Cardiac fibroblast (primary cell): ENCODE measurements around the gene CDK5R1.

Experiments
- DNase-seq, 2 donors: peaks; one replicate each; pipeline versions ENCODE4 v3.0.0 to v3.0.0-alpha.2; 2010; ENCODE audit warnings: low read depth in 2 of 2
- H3K4me3 ChIP-seq, 2 donors: replicated peaks in 1 of 2; 1 replicate in 1 of 2; 2 replicates in 1 of 2; pipeline ENCODE4 v1.5.1; 2011; ENCODE audit warnings: low read depth in 2 of 2, low read length in 2 of 2, mild to moderate bottlenecking in 2 of 2, moderate library complexity in 1 of 2
- TF ChIP-seq, protein P1 (sequence below): IDR thresholded peaks from one replicate; pipeline ENCODE4 v1.5.1; 2011; ENCODE audit warnings: low read depth, mild to moderate bottlenecking, low read length, inconsistent platforms

CDK5R1 gene

GRCh38 chr17:32481193-32481592 lies 5.6 kb upstream of the CDK5R1 start:
- H3K4me3 ChIP-seq: no peak overlapping the region
- TF ChIP-seq, protein P1, sequence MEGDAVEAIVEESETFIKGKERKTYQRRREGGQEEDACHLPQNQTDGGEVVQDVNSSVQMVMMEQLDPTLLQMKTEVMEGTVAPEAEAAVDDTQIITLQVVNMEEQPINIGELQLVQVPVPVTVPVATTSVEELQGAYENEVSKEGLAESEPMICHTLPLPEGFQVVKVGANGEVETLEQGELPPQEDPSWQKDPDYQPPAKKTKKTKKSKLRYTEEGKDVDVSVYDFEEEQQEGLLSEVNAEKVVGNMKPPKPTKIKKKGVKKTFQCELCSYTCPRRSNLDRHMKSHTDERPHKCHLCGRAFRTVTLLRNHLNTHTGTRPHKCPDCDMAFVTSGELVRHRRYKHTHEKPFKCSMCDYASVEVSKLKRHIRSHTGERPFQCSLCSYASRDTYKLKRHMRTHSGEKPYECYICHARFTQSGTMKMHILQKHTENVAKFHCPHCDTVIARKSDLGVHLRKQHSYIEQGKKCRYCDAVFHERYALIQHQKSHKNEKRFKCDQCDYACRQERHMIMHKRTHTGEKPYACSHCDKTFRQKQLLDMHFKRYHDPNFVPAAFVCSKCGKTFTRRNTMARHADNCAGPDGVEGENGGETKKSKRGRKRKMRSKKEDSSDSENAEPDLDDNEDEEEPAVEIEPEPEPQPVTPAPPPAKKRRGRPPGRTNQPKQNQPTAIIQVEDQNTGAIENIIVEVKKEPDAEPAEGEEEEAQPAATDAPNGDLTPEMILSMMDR: no peak
- no peak for DNase-seq

GRCh38 chr17:32482568-32483320 lies 4.0 kb upstream of the CDK5R1 start:
- no peak for DNase-seq
- TF ChIP-seq, protein P1: no peak
- no peak overlapping the region for H3K4me3 ChIP-seq

DNA sequence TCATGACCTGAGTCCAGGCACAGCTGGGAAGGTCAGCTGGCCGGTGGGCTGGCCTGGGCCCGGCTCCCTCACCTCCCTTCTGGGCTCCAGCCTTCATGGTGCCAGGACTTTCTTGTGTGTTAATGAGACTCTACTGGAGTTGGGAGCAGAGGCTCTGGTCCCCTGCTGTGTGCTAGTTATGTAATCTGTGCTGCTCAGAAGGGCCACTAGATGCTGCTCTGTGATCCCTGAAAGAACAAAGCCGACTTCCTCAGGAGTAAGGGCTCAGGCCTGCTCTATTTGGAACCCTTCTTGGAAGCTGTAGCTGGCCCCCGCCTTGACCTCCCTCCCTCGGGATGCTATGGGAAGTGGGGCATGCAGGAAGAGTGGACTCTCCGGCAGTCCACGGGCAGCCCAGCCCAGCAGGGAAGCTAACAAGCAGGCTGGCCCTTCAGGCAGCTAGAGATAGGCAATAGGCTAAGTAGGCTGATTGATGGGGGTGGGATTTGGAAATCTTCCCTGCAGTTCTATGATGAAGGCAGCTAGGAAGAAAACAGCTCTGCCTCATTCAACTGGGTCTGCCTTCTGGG lies 3.3 kb upstream of the CDK5R1 start:
- TF ChIP-seq, protein P1: peak; percentile 83
- peak; percentile 83 to 94 for DNase-seq
- no peak overlapping the region for H3K4me3 ChIP-seq

- DNase-seq: no peak
- no peak overlapping the region for H3K4me3 ChIP-seq
These were observed 2.7 kb upstream of the CDK5R1 start for GRCh38 chr17:32484041-32484461.

GRCh38 chr17:32484628-32485027 lies 2.2 kb upstream of the CDK5R1 start:
- DNase-seq: no peak
- H3K4me3 ChIP-seq: no peak overlapping the region
- TF ChIP-seq, protein P1: no peak

More at GRCh38 chr17:32484041-32484461, 2.7 kb upstream of the CDK5R1 start:
- TF ChIP-seq, protein P1: no peak

GRCh38 chr17:32485261-32486110 lies 1.3 kb upstream of the CDK5R1 start:
- TF ChIP-seq, protein P1: no peak
- no peak for DNase-seq
- peak overlapping the region in 1 of 2 donors; percentile 47 for H3K4me3 ChIP-seq
